HG02642 (cell line): Measurements from ENCODE around the gene NKX2-3.

Experiments
- ATAC-seq: cut with Tn5 transposase; IDR thresholded peaks from one replicate; pipeline ENCODE4 v1.9.1; 2021; ENCODE audit warnings: mild to moderate bottlenecking; ENCODE audit not compliant: unreplicated experiment, poor library complexity

The NKX2-3 gene

GRCh38 chr10:99532687-99533495 lies at the start of gene NKX2-3:
NKX2-3 (plus strand) TSS chr10:99532942; CDS start chr10:99533132, 190 bp downstream.
- ATAC-seq = peak; percentile 67

DNA sequence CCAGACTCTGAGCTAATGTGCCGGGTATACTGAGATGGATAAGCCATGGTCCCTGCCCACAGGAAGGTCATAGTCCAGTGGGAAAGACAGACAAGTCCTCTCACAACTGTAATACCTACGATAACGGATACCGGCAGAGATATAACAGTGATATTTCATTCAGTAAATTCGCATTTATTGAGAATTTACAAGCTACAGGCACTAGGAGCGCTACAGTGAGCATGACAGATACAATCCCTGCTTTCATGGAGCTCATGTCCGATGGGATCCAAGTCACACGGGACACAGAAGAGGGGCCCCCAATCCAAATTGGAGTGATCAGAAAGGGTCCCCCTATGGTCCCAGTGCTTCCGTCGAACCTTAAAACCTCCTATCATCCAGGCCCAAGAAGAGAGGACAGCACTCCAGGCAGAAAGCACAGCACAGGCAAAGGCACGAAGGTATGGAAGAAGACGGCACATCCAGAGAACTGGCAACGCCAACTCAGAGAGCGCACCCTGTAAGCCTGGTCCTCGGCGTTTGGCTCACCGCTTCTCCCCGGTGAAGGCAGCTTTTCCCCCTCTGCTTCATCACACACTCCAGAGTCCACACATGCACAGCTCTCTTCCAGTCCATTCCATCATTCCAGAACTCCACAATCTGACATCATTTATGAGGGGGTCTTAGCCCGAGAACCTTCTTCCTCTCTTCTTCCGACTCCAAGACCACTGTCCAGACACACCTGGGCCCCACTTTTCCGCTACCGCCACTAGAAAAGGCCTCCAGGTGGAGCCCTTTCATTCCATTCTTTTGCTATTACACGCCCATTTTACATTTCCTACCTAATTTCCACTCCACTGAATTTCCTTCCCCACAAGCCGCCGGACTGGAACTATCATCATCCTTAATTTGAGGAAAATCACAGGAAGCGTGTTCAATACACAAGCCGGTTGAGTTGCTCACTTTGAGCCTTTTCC lies 47.8 kb upstream of the NKX2-3 start:
- no peak for ATAC-seq

DNA sequence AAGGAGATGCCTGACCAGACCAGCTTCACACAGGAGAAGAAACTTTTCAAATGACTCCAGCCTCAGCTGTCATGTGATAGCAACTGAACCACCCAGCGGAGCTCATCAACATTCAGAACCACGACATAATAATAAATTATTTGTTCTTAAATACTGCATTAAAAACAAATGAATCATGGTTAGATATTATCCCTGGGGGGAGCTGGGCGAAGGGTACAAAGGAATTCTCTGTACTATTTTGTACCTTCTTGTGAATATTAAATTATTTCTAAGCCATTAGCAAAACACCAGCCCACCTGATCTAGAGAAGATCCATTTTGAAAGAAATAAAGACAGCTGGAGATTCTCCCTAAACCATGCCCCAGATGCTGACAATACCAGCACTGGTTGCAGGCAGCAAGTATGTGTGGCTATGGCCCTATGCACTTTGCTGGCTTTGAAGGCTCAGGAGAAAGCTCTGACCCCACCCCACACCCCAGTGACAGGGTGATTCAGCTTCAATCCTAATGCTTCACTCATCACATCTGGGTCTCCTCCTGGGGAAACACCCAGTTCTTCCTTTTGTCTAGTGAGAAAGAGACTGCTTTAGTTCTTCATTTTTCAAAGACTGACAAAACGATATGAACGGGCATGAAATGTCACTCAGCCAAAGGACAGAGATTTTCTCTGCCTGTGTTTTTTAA lies 45.5 kb upstream of the NKX2-3 start:
- no peak for ATAC-seq

DNA sequence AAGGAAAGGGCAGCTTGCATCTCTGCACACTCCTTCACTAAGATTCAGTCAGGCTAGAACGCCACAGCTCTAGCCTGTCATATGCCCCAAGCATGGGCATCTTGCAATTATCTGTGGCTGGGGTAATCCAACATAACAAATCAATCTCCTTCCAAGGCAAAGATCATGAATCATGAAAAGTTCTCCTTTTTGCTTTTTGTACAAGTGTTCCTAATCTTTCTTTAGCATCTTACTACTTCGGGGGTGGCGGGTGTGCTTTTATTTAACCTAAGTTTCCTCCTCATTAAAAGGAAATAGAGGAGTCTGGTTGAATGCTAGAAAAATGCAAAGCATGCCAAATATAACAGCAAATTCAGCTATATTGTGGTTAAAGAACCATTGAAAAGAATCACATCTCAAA lies 43.5 kb upstream of the NKX2-3 start:
- ATAC-seq = no peak

- no peak for ATAC-seq
These were observed 35.3 kb upstream of the NKX2-3 start for GRCh38 chr10:99497343-99498025.

GRCh38 chr10:99506416-99506815 lies 26.3 kb upstream of the NKX2-3 start:
- no peak for ATAC-seq

DNA sequence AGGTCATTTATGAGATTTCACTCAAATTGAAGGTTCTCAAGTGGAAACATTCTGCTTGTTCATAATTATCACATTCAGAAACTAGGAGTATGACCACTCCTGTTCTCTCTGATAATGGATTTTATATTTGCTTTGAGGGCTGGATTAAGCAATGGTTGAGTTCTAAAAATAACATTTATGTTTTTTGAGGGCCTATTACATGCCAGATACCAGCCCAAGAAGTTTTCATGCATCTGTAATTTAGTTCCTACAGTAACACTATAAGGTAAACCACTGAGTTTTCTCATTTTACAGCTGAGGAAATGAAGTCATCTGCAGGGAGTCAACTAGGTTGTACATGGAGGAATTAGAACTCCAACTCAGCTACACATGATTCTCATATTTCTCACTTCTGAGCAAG lies 25.5 kb upstream of the NKX2-3 start:
- ATAC-seq = no peak

GRCh38 chr10:99513061-99513460 lies 19.7 kb upstream of the NKX2-3 start:
- ATAC-seq = no peak

- no peak for ATAC-seq
These were observed 13.1 kb upstream of the NKX2-3 start for GRCh38 chr10:99519690-99520039.

DNA sequence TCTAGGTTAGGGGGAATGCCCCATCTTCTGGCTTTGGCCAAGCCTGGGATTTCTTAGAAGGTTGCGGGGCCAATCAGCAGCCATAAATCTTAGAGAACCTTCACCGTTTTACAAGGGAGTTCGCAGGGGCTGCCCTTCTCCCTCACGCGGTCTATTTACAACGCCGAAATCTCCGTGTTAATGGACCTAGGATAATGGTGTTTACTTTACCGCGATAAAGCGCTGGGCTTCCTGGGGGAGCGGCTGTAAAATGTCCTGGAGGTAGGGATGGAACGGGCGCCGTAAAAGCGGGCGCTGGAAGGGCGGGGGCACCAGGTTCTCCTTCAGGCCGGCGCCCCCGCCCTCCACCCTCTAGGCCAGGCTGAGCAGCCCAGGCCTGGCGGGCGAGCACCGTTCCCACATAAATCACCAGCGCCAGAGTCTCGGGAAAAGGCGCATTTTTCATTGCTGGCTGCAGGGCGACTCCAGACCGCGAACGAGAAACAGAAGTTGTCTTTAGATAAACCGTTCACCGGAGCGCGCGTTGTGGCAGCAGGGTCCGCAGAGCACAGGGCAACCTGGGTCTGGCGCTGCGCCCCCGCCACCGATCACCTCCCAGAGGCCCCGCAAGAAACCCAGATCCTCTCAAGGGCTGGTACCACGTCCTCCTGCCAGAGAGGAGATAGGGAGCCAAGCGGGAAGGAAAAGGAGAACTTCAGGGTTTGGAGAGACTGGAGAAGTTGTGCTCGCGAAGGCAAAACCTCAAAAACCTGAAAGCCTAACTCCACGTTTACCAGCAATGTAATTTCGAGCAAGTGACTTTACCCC lies 12.5 kb upstream of the NKX2-3 start:
- ATAC-seq = no peak

- no peak for ATAC-seq
These were observed 11.6 kb upstream of the NKX2-3 start for GRCh38 chr10:99520847-99521764.

DNA sequence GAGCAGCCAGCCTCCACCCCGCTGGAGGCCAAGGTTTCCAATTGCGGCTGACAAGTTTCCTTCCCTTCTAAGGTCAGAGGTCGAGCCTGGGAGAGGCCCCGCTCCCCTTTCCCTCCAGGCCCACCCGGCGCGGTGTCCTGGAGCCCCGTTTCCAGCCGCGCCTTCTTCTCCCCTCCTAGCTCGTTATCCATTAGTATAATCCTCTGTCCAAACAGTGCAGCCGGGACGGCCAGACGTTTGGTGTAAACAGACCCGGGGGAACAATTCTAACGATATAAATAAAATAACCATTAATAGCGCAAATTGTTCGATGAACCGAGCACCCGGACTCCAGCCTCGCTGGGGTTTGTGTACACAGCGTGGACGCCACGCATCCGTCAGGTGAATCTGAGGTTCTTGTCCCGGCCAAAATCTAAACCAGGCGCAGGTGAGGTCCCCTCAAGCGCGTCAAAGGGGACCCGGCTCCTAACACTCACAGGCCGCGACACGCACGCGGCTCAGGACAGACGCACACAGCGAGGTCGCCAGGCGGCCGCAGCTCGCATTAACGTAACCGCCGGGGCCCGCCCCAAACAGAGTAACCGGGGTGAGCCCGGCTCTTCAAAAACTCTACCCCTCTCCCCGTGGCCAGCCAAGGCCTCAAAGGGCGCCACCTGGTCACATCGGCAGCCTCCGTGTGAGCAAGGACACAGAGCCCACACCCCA lies 10.8 kb upstream of the NKX2-3 start:
- no peak for ATAC-seq

GRCh38 chr10:99522470-99523250 lies 10.1 kb upstream of the NKX2-3 start:
- ATAC-seq = no peak

GRCh38 chr10:99523251-99523773 lies 9.4 kb upstream of the NKX2-3 start:
- ATAC-seq = no peak

DNA sequence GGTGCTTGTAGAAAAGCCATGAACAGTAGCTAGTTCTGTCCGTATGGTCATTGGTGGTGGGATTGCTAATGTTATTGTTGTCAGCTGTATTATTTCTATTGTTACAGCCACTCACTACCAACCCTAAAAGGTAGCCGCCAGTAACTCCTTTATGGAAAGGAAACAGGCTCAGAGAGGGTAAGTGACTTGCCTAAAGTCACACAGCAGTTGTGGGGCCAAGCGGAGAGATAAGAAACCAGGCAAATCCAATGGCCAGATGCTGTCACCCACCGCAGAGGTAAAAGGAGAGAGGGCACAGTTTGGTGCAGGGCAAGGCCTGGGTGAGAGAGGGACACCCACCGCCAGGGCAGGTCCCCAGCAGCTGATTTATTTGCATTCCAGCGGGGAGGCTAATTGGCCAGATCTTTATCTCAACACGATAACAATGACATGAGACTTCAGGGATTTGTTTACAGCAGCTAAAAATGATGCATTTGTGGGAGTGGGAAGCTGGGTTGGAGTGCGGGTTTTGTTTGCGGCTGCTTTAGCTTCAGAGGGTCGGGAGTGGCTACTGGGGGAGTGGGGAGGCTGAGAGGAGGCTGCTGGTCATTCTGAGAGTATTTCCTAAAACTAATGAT lies 8.6 kb upstream of the NKX2-3 start:
- ATAC-seq = no peak

GRCh38 chr10:99524736-99525380 lies 7.9 kb upstream of the NKX2-3 start:
- ATAC-seq = no peak
